NT2/D1 (cell line): ENCODE data around the gene FLII.

ENCODE experiments used
- DNase-seq: peaks from one replicate; pipeline ENCODE4 v3.0.0-alpha.2; 2011; ENCODE audit warnings: low read depth, low spot score
- H3K27me3 ChIP-seq: 2 replicates; pipeline ENCODE4 v1.6.0; 2011; ENCODE audit warnings: mild to moderate bottlenecking; ENCODE audit not compliant: insufficient read length, insufficient read depth
- H3K36me3 ChIP-seq: 2 replicates; pipeline ENCODE4 v1.6.1; 2011; ENCODE audit warnings: mild to moderate bottlenecking, low read length, mixed read lengths; ENCODE audit not compliant: insufficient read depth, insufficient read length
- H3K4me1 ChIP-seq: 2 replicates; pipeline ENCODE4 v1.5.1; 2011; ENCODE audit not compliant: insufficient read depth, insufficient read length
- H3K4me3 ChIP-seq: 2 replicates; pipeline ENCODE4 v1.5.1; 2011; ENCODE audit warnings: low read depth; ENCODE audit not compliant: insufficient read length
- H3K9ac ChIP-seq: 2 replicates; pipeline ENCODE4 v1.6.0; 2011; ENCODE audit warnings: low read depth; ENCODE audit not compliant: insufficient read length
- H3K9me3 ChIP-seq: 2 replicates; pipeline ENCODE4 v1.5.1; 2011; ENCODE audit warnings: mild to moderate bottlenecking, low read length; ENCODE audit not compliant: insufficient read depth
- SUZ12 ChIP-seq: IDR thresholded peaks from 2 replicates; pipeline ENCODE4 v1.6.1; 2011; ENCODE audit not compliant: insufficient read length, insufficient read depth; ENCODE audit errors: extremely low read depth
- YY1 ChIP-seq: IDR thresholded peaks from 2 replicates; pipeline ENCODE4 v1.6.1; 2011; ENCODE audit not compliant: insufficient read length, insufficient read depth
- ZNF274 ChIP-seq: IDR thresholded peaks from 2 replicates; pipeline ENCODE4 v1.6.1; 2011; ENCODE audit warnings: mild to moderate bottlenecking, low read depth, low read length

Gene FLII

DNA sequence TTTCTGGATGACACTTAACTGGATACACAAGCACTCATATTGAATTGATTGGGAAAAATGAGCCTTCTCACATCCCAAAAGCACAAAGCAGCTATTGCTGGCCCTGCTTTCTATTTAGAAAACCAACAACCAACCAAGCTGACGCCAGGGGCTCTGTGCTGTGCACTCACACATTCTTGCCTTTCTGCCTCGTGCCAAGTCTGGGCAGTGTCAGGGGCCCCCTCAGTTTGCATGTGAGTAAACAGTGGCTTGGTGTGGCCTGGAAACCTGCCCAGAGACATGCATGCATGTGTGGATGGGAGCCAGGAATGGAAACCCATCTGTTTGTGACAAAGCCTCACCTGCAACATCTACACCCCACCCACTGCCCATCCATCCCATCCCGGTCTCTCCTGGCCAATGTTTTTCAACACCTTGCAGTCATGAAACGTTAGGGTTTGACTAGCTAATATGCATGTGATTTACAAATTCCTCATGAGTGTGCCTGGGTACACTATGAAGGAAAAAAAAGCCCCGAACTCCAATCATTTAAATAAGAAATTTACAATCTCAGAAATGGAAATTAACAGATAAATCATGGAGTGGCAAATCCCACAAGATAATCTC lies 22.3 kb upstream of the FLII start:
- Histone ChIP-seq H3K4me1 (no peaks in the 10 kb centered on the region), H3K9ac (no peak overlapping the region), H3K36me3 (peaks cover 86% of the 10 kb centered on the region), H3K9me3 (no peaks in the 10 kb centered on the region), H3K27me3 (no peaks in the 10 kb centered on the region), H3K4me3 (no peak overlapping the region)
- DNase-seq = no peak
- no peak for TF ChIP-seq SUZ12

DNA sequence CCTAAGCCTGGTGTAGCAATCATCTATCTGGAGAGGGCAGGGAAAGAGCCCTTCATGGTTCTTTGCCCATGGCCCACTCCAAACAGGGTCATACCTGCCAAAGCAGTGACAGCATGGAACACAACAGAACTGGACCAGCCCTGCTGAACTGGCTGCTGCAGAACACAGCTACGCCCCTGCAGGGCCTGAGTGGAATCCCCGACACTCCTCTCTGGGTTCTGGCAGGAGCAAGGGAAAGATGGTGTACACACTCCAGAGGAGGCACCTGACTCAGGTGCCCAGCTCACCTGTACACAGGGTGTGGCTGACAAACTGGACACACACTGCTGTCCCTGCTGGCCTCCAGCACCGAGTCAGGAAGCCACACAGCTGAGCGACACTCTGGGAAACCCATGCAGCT lies 21.7 kb upstream of the FLII start:
- Histone ChIP-seq H3K9ac (no peak overlapping the region), H3K9me3 (no peaks in the 10 kb centered on the region), H3K4me3 (no peak overlapping the region), H3K4me1 (no peaks in the 10 kb centered on the region), H3K36me3 (peaks cover 82% of the 10 kb centered on the region), H3K27me3 (no peaks in the 10 kb centered on the region)
- DNase-seq = no peak
- TF ChIP-seq YY1 = no peak
- TF ChIP-seq ZNF274 = no peak
- no peak for TF ChIP-seq SUZ12

DNA sequence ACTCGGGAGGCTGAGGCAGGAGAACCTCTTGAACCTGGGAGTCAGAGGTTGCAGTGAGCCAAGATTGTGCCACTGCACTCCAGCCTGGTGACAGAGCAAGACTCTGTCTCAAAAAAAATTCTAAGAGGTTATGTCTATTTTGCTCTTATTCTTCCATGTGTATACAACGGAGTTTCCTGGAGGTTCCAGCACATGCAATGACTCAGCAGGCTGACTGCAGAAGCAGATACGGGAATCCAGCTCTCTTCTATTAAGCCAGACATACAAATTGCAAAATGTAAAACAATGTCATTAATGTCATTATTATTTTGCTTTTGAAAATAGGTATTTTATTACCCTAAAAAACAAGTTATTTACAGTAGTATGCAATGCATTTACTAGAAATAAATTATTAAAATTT lies 20.3 kb upstream of the FLII start:
- H3K4me1 ChIP-seq = no peaks in the 10 kb centered on the region
- peaks cover 77% of the 10 kb centered on the region for H3K36me3 ChIP-seq
- no peaks in the 10 kb centered on the region for H3K9me3 ChIP-seq
- no peak for DNase-seq
- no peak overlapping the region for H3K4me3 ChIP-seq
- no peak overlapping the region for H3K9ac ChIP-seq
- TF ChIP-seq ZNF274 (no peak), SUZ12 (no peak), YY1 (no peak)
- no peaks in the 10 kb centered on the region for H3K27me3 ChIP-seq

DNA sequence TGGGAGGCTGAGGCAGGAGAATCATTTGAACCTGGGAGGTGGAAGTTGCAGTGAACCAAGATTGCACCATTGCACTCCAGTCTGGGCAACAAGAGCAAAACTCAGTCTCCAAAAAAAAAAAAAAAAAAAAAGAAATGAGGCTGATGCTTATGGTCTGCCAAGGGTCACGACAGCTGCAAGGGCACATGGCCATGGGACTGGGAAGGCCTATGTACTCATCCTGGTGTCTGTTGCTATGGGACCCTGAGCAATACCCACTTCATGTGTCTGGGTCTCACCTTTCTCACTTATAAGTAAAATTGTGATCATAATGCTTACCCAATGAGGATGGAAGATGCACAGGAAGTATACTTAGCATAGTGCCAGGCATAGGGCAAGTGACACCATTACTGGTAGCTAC lies 18.5 kb upstream of the FLII start:
- Histone ChIP-seq H3K4me1 (no peaks in the 10 kb centered on the region), H3K36me3 (peaks cover 73% of the 10 kb centered on the region), H3K9ac (no peak overlapping the region), H3K27me3 (no peaks in the 10 kb centered on the region), H3K4me3 (no peak overlapping the region), H3K9me3 (no peaks in the 10 kb centered on the region)
- no peak for TF ChIP-seq ZNF274
- no peak for TF ChIP-seq SUZ12
- no peak for TF ChIP-seq YY1
- DNase-seq = no peak

DNA sequence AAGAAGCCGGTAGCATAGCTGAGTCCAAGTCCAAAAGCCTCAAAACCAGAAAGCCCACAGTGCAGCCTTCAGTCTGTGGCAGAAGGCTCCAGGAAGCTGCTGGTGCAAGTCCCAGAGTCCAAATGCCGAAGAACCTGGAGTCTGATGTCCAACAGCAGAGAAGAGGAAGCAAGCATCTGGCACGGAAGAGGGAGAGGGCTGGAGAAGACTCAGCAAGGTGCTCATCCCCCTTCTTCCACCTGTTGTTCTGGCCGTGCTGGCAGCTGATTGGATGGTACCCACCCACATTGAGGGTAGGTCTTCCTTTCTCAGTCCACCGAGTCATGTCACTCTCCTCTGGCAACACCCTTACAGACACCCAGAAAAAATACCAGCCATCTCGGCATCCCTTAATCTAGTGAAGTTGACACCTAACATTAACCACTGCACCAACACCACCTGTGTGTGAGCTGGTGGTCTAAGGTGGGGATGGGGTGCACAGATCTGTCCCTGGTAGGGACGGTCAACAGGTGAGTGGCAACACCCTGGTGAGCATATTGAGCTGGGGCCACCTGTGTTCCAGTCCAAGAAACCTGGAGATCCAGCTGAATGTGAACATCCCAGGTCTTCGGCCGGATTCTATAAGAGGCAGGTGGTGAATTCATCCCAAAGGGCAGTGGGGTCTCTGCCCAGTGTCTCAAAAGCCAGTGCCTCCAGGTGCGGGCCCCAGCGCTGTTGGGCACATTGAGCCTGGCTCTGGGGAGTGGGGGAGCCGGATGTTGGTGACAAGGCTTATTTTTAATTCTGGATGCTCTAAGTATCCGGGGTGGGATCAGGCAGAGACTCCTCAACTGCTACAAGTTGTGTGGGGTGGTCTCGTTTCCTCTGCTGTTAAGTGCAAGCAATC lies 11.8 kb upstream of the FLII start:
- no peak for TF ChIP-seq YY1
- TF ChIP-seq SUZ12 = no peak
- TF ChIP-seq ZNF274 = no peak
- no peak for DNase-seq
- H3K9me3 ChIP-seq = no peaks in the 10 kb centered on the region
- H3K4me3 ChIP-seq = no peak overlapping the region
- H3K4me1 ChIP-seq = peaks cover 14% of the 10 kb centered on the region
- H3K27me3 ChIP-seq = no peaks in the 10 kb centered on the region
- H3K9ac ChIP-seq = no peak overlapping the region
- H3K36me3 ChIP-seq = peaks cover 45% of the 10 kb centered on the region

DNA sequence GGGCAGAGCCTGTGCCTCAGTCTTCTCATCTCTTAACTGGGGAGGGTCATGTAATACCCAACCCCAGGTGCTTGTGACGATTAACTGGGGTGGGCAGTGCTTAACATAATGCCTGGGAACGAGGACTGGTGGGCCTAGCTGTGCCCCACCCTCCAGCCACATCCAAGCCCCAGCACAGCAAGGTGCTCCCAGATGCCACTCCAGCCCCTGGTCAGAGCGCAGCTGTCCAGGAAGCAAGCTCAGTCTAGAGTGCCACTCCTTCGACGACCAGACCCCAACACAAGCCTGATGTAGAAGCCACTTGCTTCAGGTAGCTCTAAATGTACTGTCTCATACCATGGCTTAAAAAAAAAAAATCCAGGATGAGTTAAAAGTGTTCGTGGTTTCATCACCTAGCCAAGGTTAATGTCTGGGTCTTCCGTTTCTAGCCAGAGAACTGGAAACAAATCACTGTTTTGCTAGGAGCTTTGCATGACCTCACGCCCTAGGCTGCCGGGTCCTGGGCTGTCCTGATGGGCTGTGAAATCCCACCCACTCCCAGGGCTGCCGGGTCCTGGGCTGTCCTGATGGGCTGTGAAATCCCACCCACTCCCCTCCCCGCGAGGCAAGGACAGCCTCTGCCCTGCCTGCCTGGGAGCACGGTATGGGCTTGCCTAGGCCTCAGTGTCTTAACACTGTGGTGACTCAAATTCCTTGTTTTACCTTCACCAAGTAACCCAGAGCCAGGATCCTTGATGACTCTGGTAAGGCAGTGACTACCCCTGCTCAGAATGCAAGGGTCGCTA lies 9.6 kb upstream of the FLII start:
- TF ChIP-seq YY1 = no peak
- no peak for TF ChIP-seq ZNF274
- TF ChIP-seq SUZ12 = no peak
- H3K27me3 ChIP-seq = no peaks in the 10 kb centered on the region
- no peak overlapping the region for H3K4me3 ChIP-seq
- no peak overlapping the region for H3K9ac ChIP-seq
- DNase-seq = peak; percentile 40
- H3K4me1 ChIP-seq = peaks cover 14% of the 10 kb centered on the region
- H3K9me3 ChIP-seq = no peaks in the 10 kb centered on the region
- peaks cover 54% of the 10 kb centered on the region for H3K36me3 ChIP-seq

DNA sequence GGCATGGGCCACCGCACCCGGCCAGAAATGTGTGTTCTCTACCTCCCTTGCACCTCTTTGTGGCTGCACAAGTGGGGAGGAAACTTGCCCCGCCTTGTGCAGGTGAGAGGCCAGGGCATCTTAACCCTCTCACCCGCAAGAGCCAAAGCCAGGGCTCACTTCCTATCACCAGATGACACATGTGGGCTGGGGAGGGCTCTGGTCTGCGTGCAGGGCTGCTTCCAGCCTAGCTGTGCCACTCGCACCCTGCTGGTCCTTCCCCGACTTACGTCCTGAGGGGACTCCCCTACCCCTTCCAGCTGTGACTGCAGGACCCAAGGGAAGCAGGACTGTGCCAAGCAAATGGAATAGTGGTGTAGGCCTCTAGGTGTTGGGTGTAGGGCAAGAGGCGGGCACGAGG lies 8.8 kb upstream of the FLII start:
- TF ChIP-seq ZNF274 (no peak), SUZ12 (no peak), YY1 (no peak)
- Histone ChIP-seq H3K27me3 (no peaks in the 10 kb centered on the region), H3K4me3 (no peak overlapping the region), H3K9me3 (no peaks in the 10 kb centered on the region), H3K9ac (no peak overlapping the region), H3K36me3 (peaks cover 55% of the 10 kb centered on the region), H3K4me1 (peaks cover 14% of the 10 kb centered on the region)
- no peak for DNase-seq
